Ascending aorta (tissue), 2 donors: ENCODE data around the gene ELK4. TPM values are rescaled to one million over a fixed set of nuclear protein-coding genes. Genes with fewer than 3 reads are reported as not detected.

ENCODE experiments used
- DNase-seq, 2 donors: peaks; one replicate each; pipeline ENCODE4 v3.0.0-alpha.2; 2019; ENCODE audit warnings: low spot score in 2 of 2
- H3K27ac ChIP-seq, 2 donors: fragments of 200-600 bp; sonication (generic); one replicate each; pipeline ENCODE4 v1.5.1; 2016 to 2017; ENCODE audit warnings: mild to moderate bottlenecking in 1 of 2
- H3K27me3 ChIP-seq: fragments of 200-600 bp; sonication (generic); one replicate; pipeline ENCODE4 v1.5.1; 2017
- H3K36me3 ChIP-seq, 2 donors: fragments of 200-600 bp; sonication (generic); one replicate each; pipeline ENCODE4 v1.5.1; 2016
- H3K4me1 ChIP-seq, 2 donors: fragments of 200-600 bp; sonication (generic); one replicate each; pipeline ENCODE4 v1.5.1; 2016 to 2017; ENCODE audit warnings: mild to moderate bottlenecking in 1 of 2
- H3K4me3 ChIP-seq, 2 donors: fragments of 200-600 bp; sonication (generic); one replicate each; pipeline ENCODE4 v1.5.1; 2016 to 2017; ENCODE audit warnings: mild to moderate bottlenecking in 1 of 2
- H3K9me3 ChIP-seq, 2 donors: fragments of 200-600 bp; sonication (generic); one replicate each; pipeline ENCODE4 v1.5.1; 2016
- CTCF ChIP-seq, 3 experiments: fragments of 200-600 bp in 2 of 3; fragments of 450-650 bp in 1 of 3; sonication (generic) in 2 of 3; IDR thresholded peaks; one replicate each; pipeline ENCODE4 v1.5.1; 2016 to 2019; ENCODE audit warnings: antibody characterized with exemption in 3 of 3, mild to moderate bottlenecking in 1 of 3, moderate library complexity in 1 of 3
- intact Hi-C: fragments of 100-400 bp; cut with DNase I; formaldehyde crosslinking; loops from one replicate; pipeline ENCODE4 v1.15.1; 2023
- total RNA-seq: library from RNA; depleted of rRNA; stranded (reverse); fragments of >200 nt; gene quantifications from one replicate; pipeline ENCODE4 v1.1.0, GENCODE V29; 2016

ELK4 gene
- total RNA-seq, 1 donor from 2014 or later, result 23.7 TPM

DNA sequence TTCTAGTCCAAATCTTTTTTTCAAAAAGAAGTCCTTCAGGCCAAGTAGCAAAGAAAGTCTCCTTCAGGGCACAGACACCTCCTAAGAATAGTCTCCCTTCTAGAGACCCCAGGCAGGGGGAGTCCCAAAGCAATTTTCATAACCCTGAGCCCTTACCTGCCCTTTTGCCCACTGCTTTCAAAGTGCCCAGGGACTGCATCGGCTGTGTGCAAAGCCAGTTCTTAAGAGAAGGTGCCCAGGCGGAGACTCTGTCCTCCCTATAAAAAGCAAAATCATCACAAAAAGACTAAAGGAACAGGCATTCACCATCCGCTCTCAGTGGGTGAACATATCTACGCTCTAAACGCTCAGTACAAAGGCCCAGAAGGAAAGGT lies 32.2 kb downstream of the ELK4 start:
- Histone ChIP-seq H3K27me3 (no peaks in the 10 kb centered on the region), H3K4me1 (peaks cover 11 to 26% of the 10 kb centered on the region in 2 donors), H3K27ac (peak overlapping the region; percentile 69 to 79), H3K4me3 (peak overlapping the region in 1 of 2 donors; percentile 20), H3K36me3 (no peaks in the 10 kb centered on the region), H3K9me3 (no peaks in the 10 kb centered on the region)
- intact Hi-C loops, result loop anchor here (2.0 kb wide), 1 partner anchor 31 kb away; no protein-coding TSS in a partner anchor
- DNase-seq, result no peak
- no peak for TF ChIP-seq CTCF (IDR thresholded peaks at IDR 0.05)

DNA sequence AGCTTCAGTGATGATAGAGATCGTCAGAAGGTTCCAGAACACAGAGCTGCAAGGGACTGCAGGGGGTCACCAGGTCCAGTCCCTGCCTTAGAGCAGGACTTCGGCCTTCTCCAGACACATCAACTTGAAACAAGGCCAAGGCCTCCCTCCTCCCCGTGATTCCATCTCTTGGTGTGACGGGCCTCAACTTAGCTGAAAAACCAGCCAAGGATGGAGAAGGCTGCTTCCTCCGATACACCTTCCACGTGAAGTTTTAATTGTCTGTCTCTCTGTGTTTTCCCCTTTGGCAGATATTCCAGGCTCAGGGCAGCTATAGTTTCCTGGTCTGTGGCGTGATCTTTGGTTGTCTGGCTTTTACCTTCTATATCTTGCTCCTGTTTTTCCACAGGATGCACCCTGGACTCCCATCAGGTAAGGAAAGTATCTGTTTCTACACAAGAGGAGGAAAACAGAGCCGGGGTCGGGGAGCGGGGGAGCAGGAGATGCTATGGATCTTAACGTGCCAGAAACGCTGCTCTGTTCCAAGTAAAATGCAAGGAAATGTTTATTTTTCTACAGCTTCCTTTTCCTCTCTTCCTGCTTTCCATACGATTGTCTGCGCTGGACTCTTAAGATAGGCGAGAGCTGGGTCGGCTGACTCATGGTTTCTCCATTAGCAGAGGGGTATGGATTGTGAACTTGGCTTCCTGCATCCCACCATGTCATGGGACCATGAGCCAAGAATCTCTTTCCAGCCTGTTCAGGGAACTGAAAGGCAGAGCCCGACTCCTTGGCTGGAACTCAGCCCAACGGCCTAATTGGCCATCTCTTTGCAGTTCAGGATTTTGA lies 32.8 kb downstream of the ELK4 start:
- Histone ChIP-seq H3K27ac (peak overlapping the region; percentile 69 to 79), H3K27me3 (no peaks in the 10 kb centered on the region), H3K4me3 (peak overlapping the region in 1 of 2 donors; percentile 20), H3K9me3 (no peaks in the 10 kb centered on the region), H3K36me3 (no peaks in the 10 kb centered on the region), H3K4me1 (peaks cover 11 to 26% of the 10 kb centered on the region in 2 donors)
- TF ChIP-seq CTCF (IDR thresholded peaks at IDR 0.05), result no peak
- intact Hi-C loops, result loop anchor here (2.0 kb wide), 1 partner anchor 32 kb away; no protein-coding TSS in a partner anchor
- peak; percentile 24 to 89 for DNase-seq

DNA sequence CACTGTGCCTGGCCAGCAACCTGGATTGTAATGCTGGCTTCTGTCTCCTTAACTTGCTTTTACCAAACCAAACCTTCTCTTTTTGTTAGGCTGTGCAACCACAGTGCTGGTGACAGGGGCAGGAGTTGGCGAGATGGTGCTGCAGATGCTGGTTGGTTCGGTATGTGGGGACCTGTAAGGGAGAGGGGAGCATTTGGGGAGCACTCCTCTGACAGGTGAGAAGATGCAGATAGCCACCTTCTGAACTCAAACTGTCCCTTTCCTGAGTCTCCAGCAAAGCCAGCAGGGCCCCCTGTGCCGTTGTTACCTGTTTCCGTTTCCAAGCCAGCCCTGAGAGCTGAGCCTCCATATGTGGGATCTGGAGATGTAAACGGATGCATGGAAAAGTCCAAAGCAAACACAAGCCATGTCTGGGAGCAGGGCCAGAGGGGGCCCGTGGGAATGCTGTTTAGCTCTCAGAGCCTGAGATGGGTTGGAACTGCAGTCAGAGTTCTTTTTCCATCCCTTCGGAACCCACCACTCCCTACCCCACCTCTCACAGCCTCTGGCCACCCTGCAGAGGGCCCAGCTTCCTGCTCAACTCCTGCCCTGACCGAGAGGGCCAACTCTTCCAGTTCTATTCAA lies 34.0 kb downstream of the ELK4 start:
- Histone ChIP-seq H3K27me3 (no peaks in the 10 kb centered on the region), H3K4me3 (no peak overlapping the region), H3K9me3 (no peaks in the 10 kb centered on the region), H3K36me3 (no peaks in the 10 kb centered on the region), H3K27ac (peak overlapping the region; percentile 69 to 79), H3K4me1 (peaks cover 11 to 26% of the 10 kb centered on the region in 2 donors)
- DNase-seq, result peak in 1 of 2 donors; percentile 58
- intact Hi-C loops, result loop anchor here (2.0 kb wide), 1 partner anchor 33 kb away; no protein-coding TSS in a partner anchor
- no peak for TF ChIP-seq CTCF (IDR thresholded peaks at IDR 0.05)

GRCh38 chr1:205596876-205597275 lies 34.9 kb downstream of the ELK4 start:
- Histone ChIP-seq H3K4me3 (no peak overlapping the region), H3K27me3 (no peaks in the 10 kb centered on the region), H3K4me1 (peaks cover 11 to 33% of the 10 kb centered on the region in 2 donors), H3K9me3 (no peaks in the 10 kb centered on the region), H3K27ac (no peak overlapping the region), H3K36me3 (no peaks in the 10 kb centered on the region)
- intact Hi-C loops, result no loop called here
- no peak for TF ChIP-seq CTCF (IDR thresholded peaks at IDR 0.05)
- peak in 1 of 2 donors; percentile 55 for DNase-seq

- Histone ChIP-seq H3K36me3 (no peaks in the 10 kb centered on the region), H3K27me3 (no peaks in the 10 kb centered on the region), H3K4me1 (peaks cover 11 to 35% of the 10 kb centered on the region in 2 donors), H3K9me3 (no peaks in the 10 kb centered on the region), H3K27ac (no peak overlapping the region), H3K4me3 (no peak overlapping the region)
- intact Hi-C loops, result no loop called here
- no peak for TF ChIP-seq CTCF (IDR thresholded peaks at IDR 0.05)
- peak in 1 of 2 donors; percentile 15 for DNase-seq
Observed at GRCh38 chr1:205595861-205596260, 36.0 kb downstream of the ELK4 start.
